B cell (primary cell): ENCODE data around the gene SRSF6. TPM values are rescaled to one million over a fixed set of nuclear protein-coding genes. Genes with fewer than 3 reads are reported as not detected.

Experiments used
- ATAC-seq: fragments of 200-7000 bp; cut with Tn5 transposase; one replicate; pipeline ENCODE4 v1.10.0; 2021; ENCODE audit warnings: low read depth, mild to moderate bottlenecking, moderate number of reproducible peaks, moderate library complexity
- CTCF ChIA-PET: fragments of 350-600 bp; sonication (Branson Sonifier 250); formaldehyde crosslinking; loops from one replicate; lab custom pipeline; 2021; ENCODE audit warnings: antibody characterized with exemption, inconsistent platforms; lab: Charles Lee
- POLR2A ChIA-PET: fragments of 350-600 bp; sonication (Branson Sonifier 250); formaldehyde crosslinking; loops from one replicate; lab custom pipeline; 2021; ENCODE audit warnings: antibody characterized with exemption; lab: Charles Lee
- DNase-seq: peaks from one replicate; pipeline ENCODE4 v3.0.0; 2013
- H2AFZ ChIP-seq: 2 replicates; pipeline ENCODE4 v1.6.1; 2012; ENCODE audit warnings: mild to moderate bottlenecking, low read depth, low read length; ENCODE audit not compliant: insufficient read depth, poor library complexity, severe bottlenecking
- H3K27ac ChIP-seq, 2 donors: 1 replicate in 1 of 2; 2 replicates in 1 of 2; pipeline ENCODE4 v1.5.1; 2012 to 2013; ENCODE audit warnings: low read length in 2 of 2, mild to moderate bottlenecking in 2 of 2, moderate library complexity in 1 of 2
- H3K27me3 ChIP-seq, 4 experiments: fragments of 200-600 bp in 1 of 4; sonication (generic) in 1 of 4; replicated peaks in 1 of 4; 1 replicate in 2 of 4; 2 replicates in 2 of 4; pipeline versions ENCODE4 v1.6.1 to v1.7.0; 2013 to 2016; ENCODE audit warnings: low read length in 3 of 4, mild to moderate bottlenecking in 2 of 4, mixed read lengths in 1 of 4, moderate library complexity in 1 of 4; ENCODE audit not compliant: insufficient read depth in 4 of 4, control insufficient read depth in 3 of 4; ENCODE audit errors: control extremely low read depth in 1 of 4
- H3K36me3 ChIP-seq, 2 experiments: replicated peaks in 1 of 2; 1 replicate in 1 of 2; 2 replicates in 1 of 2; pipeline versions ENCODE4 v1.6.1 to v1.7.1; 2013; ENCODE audit warnings: low read length in 1 of 2; ENCODE audit not compliant: insufficient read depth in 2 of 2, control insufficient read depth in 1 of 2; ENCODE audit errors: control extremely low read depth in 1 of 2, extremely low read depth in 1 of 2
- H3K4me1 ChIP-seq, 2 donors: fragments of 200-600 bp in 1 of 2; sonication (generic) in 1 of 2; 1 replicate in 1 of 2; 2 replicates in 1 of 2; pipeline versions ENCODE4 v1.5.1 to v1.6.1; 2013 to 2017; ENCODE audit warnings: low read length in 2 of 2; ENCODE audit not compliant: control insufficient read depth in 2 of 2, insufficient read depth in 2 of 2
- H3K4me2 ChIP-seq: replicated peaks from 2 replicates; pipeline ENCODE3; 2012; ENCODE audit warnings: mild to moderate bottlenecking, low read depth, low read length; ENCODE audit not compliant: poor library complexity, severe bottlenecking
- H3K4me3 ChIP-seq, 5 experiments: fragments of 200-600 bp in 1 of 5; sonication (generic) in 1 of 5; 1 replicate in 3 of 5; 2 replicates in 2 of 5; pipeline versions ENCODE4 v1.5.1 to v1.7.0; 2011 to 2016; ENCODE audit warnings: low read length in 4 of 5, mild to moderate bottlenecking in 4 of 5, low read depth in 2 of 5, control low read depth in 1 of 5, moderate library complexity in 1 of 5; ENCODE audit not compliant: insufficient read depth in 1 of 5; ENCODE audit errors: control extremely low read depth in 1 of 5, extremely low read depth in 1 of 5
- H3K79me2 ChIP-seq: fragments of 200-600 bp; sonication (generic); one replicate; pipeline ENCODE4 v1.6.0; 2016; ENCODE audit warnings: low read length; ENCODE audit not compliant: control insufficient read depth, insufficient read depth
- H3K9ac ChIP-seq: fragments of 200-600 bp; sonication (generic); 2 replicates; pipeline ENCODE4 v1.6.1; 2017; ENCODE audit warnings: mild to moderate bottlenecking, low read length, moderate library complexity
- H3K9me3 ChIP-seq, 3 donors: one replicate each; pipeline versions ENCODE4 v1.6.1 to v1.7.1; 2013; ENCODE audit warnings: low read length in 2 of 3; ENCODE audit not compliant: control insufficient read depth in 2 of 3, insufficient read depth in 1 of 3; ENCODE audit errors: control extremely low read depth in 1 of 3
- H4K20me1 ChIP-seq: 2 replicates; pipeline ENCODE4 v1.6.0; 2012; ENCODE audit warnings: mild to moderate bottlenecking, low read length; ENCODE audit not compliant: insufficient read depth, control insufficient read depth, poor library complexity, severe bottlenecking
- H3K27ac Mint-ChIP-seq: one replicate; pipeline ENCODE4 v1.8.0; 2021; ENCODE audit warnings: mixed read lengths
- H3K27me3 Mint-ChIP-seq: one replicate; pipeline ENCODE4 v1.8.0; 2021; ENCODE audit warnings: mixed read lengths
- H3K4me1 Mint-ChIP-seq: one replicate; pipeline ENCODE4 v1.8.0; 2021; ENCODE audit warnings: mixed read lengths
- H3K4me3 Mint-ChIP-seq: one replicate; pipeline ENCODE4 v1.8.0; 2021; ENCODE audit warnings: mixed read lengths
- H3K9me3 Mint-ChIP-seq: one replicate; pipeline ENCODE4 v1.8.0; 2022; ENCODE audit warnings: mixed read lengths; ENCODE audit not compliant: insufficient read depth
- CTCF ChIP-seq: fragments of 200-600 bp; IDR thresholded peaks from one replicate; pipeline ENCODE4 v1.8.0; 2022; ENCODE audit warnings: antibody characterized with exemption, mild to moderate bottlenecking
- EZH2 ChIP-seq: IDR thresholded peaks from 2 replicates; pipeline ENCODE4 v1.6.1; 2012; ENCODE audit warnings: borderline replicate concordance, low read depth, mild to moderate bottlenecking, moderate library complexity, low read length; ENCODE audit not compliant: insufficient read depth, poor library complexity, severe bottlenecking
- WGBS: methylation state at CpG from one replicate; pipeline ENCODE4 v1.1.5; 2013; ENCODE audit warnings: missing lambda C conversion rate; ENCODE audit not compliant: insufficient coverage; 5-methylcytosine and 5-hydroxymethylcytosine counted together
- intact Hi-C: fragments of 100-400 bp; cut with micrococcal nuclease; formaldehyde crosslinking; loops from one replicate; pipeline ENCODE4 v1.10.0; 2022
- polyA plus RNA-seq: library from polyadenylated mRNA; depleted of rRNA; stranded (reverse); fragments of >200 nt; gene quantifications from 2 replicates; pipeline ENCODE4 v1.2.3, GENCODE V29; 2012
- total RNA-seq, 2 donors: library from RNA; stranded (reverse); fragments of 120-200 nt in 1 of 2; gene quantifications; 1 replicate in 1 of 2; 2 replicates in 1 of 2; pipeline versions ENCODE4 v1.2.3 to v1.2.4, GENCODE V29; 2013 to 2022

SRSF6 gene
- total and polyA plus RNA-seq, 2 donors (not counting 1 experiment from before 2014, with no cell fraction given): 201 to 296 TPM

- Histone ChIP-seq H3K4me1 (no peaks in the 10 kb centered on the region), H3K4me2 (no peak overlapping the region), H3K27ac (no peak overlapping the region), H3K9ac (no peak overlapping the region), H3K36me3 (no peaks in the 10 kb centered on the region), H3K4me3 (no peak overlapping the region), H3K79me2 (no peaks in the 10 kb centered on the region), H2AFZ (no peak overlapping the region), H3K27me3 (no peaks in the 10 kb centered on the region), H4K20me1 (no peaks in the 10 kb centered on the region), H3K9me3 (peaks cover 1 to 17% (median 14%) of the 10 kb centered on the region in 3 donors)
- no peak overlapping the region for H3K27ac Mint-ChIP-seq
- TF ChIP-seq EZH2: no peak
- TF ChIP-seq CTCF: no peak
- intact Hi-C loops: no loop called here
- 100% methylated on average over 2 of the region's 2 CpGs for WGBS
- peaks cover 5% of the 10 kb centered on the region for H3K9me3 Mint-ChIP-seq
- ATAC-seq (no peak), DNase-seq (no peak)
- H3K4me1 Mint-ChIP-seq: no peaks in the 10 kb centered on the region
- ChIA-PET CTCF (interaction anchor here (1.1 kb wide), 1 partner anchor 9 kb away, joined by 5 read pairs; no protein-coding TSS in a partner anchor), POLR2A (no interaction called here)
- peaks cover 25% of the 10 kb centered on the region for H3K27me3 Mint-ChIP-seq
- no peak overlapping the region for H3K4me3 Mint-ChIP-seq
Observed at GRCh38 chr20:43490038-43490437, 32.3 kb downstream of the SRSF6 start.

GRCh38 chr20:43492101-43492500 lies 34.4 kb downstream of the SRSF6 start:
- H2AFZ ChIP-seq: no peak overlapping the region
- ChIA-PET POLR2A (no interaction called here), CTCF (no interaction called here)
- no peaks in the 10 kb centered on the region for H3K36me3 ChIP-seq
- H3K4me2 ChIP-seq: no peak overlapping the region
- Mint-ChIP-seq H3K4me3 (no peak overlapping the region), H3K27me3 (peaks cover 31% of the 10 kb centered on the region), H3K4me1 (no peaks in the 10 kb centered on the region), H3K27ac (no peak overlapping the region), H3K9me3 (peaks cover 2% of the 10 kb centered on the region)
- DNase-seq (no peak), ATAC-seq (no peak)
- H3K27me3 ChIP-seq: peaks cover 0 to 2% (median 0%) of the 10 kb centered on the region in 4 experiments
- TF ChIP-seq CTCF: no peak
- no peak for TF ChIP-seq EZH2
- H3K27ac ChIP-seq: no peak overlapping the region
- no peaks in the 10 kb centered on the region for H4K20me1 ChIP-seq
- H3K79me2 ChIP-seq: no peaks in the 10 kb centered on the region
- intact Hi-C loops: no loop called here
- H3K4me3 ChIP-seq: no peak overlapping the region
- WGBS: no CpG with 5 or more reads among the region's 3 CpGs
- no peak overlapping the region for H3K9ac ChIP-seq
- H3K9me3 ChIP-seq: peaks cover 1 to 7% (median 4%) of the 10 kb centered on the region in 3 donors
- no peaks in the 10 kb centered on the region for H3K4me1 ChIP-seq
